ENCODE data around the gene RNASE11.

DNA sequence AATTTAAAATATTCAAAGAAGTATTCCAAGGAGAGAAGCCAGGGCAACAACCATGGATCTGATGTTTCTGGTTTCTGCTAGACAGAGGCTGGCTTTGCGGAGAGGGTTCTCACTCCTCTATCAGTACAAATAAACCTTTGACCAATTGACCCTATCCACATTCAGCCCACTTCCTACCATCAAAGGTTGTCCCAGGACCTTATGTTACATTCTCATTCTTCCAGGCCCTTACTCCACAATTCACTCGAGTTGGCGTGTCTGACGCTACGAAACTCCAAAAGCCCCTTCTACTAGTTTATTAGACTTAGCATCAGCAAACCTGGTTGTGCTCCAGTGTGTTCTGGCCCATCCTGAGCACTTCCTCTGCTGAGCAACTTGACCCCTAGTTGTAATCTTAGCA lies 28.2 kb upstream of the RNASE11 start:
- TF ChIP-seq EP300 (IDR thresholded peaks at IDR 0.05), result no peak
- TF ChIP-seq POLR2A (IDR thresholded peaks at IDR 0.05), result no peak
- no peak for TF ChIP-seq POLR2AphosphoS5 (IDR thresholded peaks at IDR 0.05)
- TF ChIP-seq, protein P1, sequence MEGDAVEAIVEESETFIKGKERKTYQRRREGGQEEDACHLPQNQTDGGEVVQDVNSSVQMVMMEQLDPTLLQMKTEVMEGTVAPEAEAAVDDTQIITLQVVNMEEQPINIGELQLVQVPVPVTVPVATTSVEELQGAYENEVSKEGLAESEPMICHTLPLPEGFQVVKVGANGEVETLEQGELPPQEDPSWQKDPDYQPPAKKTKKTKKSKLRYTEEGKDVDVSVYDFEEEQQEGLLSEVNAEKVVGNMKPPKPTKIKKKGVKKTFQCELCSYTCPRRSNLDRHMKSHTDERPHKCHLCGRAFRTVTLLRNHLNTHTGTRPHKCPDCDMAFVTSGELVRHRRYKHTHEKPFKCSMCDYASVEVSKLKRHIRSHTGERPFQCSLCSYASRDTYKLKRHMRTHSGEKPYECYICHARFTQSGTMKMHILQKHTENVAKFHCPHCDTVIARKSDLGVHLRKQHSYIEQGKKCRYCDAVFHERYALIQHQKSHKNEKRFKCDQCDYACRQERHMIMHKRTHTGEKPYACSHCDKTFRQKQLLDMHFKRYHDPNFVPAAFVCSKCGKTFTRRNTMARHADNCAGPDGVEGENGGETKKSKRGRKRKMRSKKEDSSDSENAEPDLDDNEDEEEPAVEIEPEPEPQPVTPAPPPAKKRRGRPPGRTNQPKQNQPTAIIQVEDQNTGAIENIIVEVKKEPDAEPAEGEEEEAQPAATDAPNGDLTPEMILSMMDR (IDR thresholded peaks at IDR 0.05), result no peak
